H9 (cell line): Measurements from ENCODE around the gene AHNAK. TPM values are rescaled to one million over a fixed set of nuclear protein-coding genes. Genes with fewer than 3 reads are reported as not detected.

Source experiments
- DNase-seq: peaks from one replicate; pipeline ENCODE4 v3.0.0-alpha.2; 2017
- H2AFZ ChIP-seq: one replicate; pipeline ENCODE4 v1.6.1; 2013; ENCODE audit warnings: mild to moderate bottlenecking, low read length, control low read depth, moderate library complexity
- H2AK5ac ChIP-seq: 2 replicates; pipeline ENCODE4 v1.6.1; 2013; ENCODE audit warnings: low read length, control low read depth, mixed read lengths; ENCODE audit not compliant: insufficient read length
- H2BK120ac ChIP-seq: one replicate; pipeline ENCODE4 v1.6.1; 2013; ENCODE audit warnings: low read depth, mild to moderate bottlenecking, low read length, control low read depth, inconsistent platforms; ENCODE audit not compliant: poor library complexity, severe bottlenecking
- H2BK12ac ChIP-seq: 2 replicates; pipeline ENCODE4 v1.6.1; 2013; ENCODE audit warnings: low read length, control low read depth, mixed read lengths, low read depth; ENCODE audit not compliant: insufficient read length
- H2BK15ac ChIP-seq: 2 replicates; pipeline ENCODE4 v1.6.1; 2013; ENCODE audit warnings: low read depth, low read length, control low read depth
- H2BK20ac ChIP-seq: one replicate; pipeline ENCODE4 v1.6.1; 2013; ENCODE audit warnings: low read depth, mild to moderate bottlenecking, low read length, control low read depth, inconsistent platforms; ENCODE audit not compliant: poor library complexity, severe bottlenecking
- H2BK5ac ChIP-seq: 2 replicates; pipeline ENCODE4 v1.6.1; 2013; ENCODE audit warnings: low read length, control low read depth, mixed read lengths; ENCODE audit not compliant: insufficient read length
- H3K14ac ChIP-seq: 2 replicates; pipeline ENCODE4 v1.6.1; 2013; ENCODE audit warnings: low read length, control low read depth; ENCODE audit not compliant: insufficient read depth
- H3K18ac ChIP-seq: 2 replicates; pipeline ENCODE4 v1.6.1; 2013; ENCODE audit warnings: low read depth, mild to moderate bottlenecking, mixed read lengths, low read length, control low read depth; ENCODE audit not compliant: insufficient read length
- H3K23ac ChIP-seq: 2 replicates; pipeline ENCODE4 v1.6.1; 2013; ENCODE audit warnings: low read length, control low read depth, mixed read lengths, low read depth; ENCODE audit not compliant: insufficient read length
- H3K23me2 ChIP-seq: 2 replicates; pipeline ENCODE4 v1.6.1; 2013; ENCODE audit warnings: low read depth, mild to moderate bottlenecking, mixed read lengths, low read length, control low read depth; ENCODE audit not compliant: insufficient read length, poor library complexity, severe bottlenecking
- H3K27ac ChIP-seq: 2 replicates; pipeline ENCODE4 v1.5.1; 2013; ENCODE audit warnings: low read length, control low read depth, mixed read lengths, low read depth; ENCODE audit not compliant: insufficient read length
- H3K27me3 ChIP-seq: 2 replicates; pipeline ENCODE4 v1.6.1; 2013; ENCODE audit warnings: low read length, control low read depth, inconsistent platforms; ENCODE audit not compliant: insufficient read depth
- H3K4ac ChIP-seq: 2 replicates; pipeline ENCODE4 v1.6.1; 2013; ENCODE audit warnings: low read depth, mild to moderate bottlenecking, control low read depth, inconsistent platforms, low read length, moderate library complexity
- H3K4me1 ChIP-seq: 2 replicates; pipeline ENCODE4 v1.6.1; 2013; ENCODE audit warnings: low read length, control low read depth, inconsistent platforms; ENCODE audit not compliant: insufficient read depth
- H3K4me2 ChIP-seq: 2 replicates; pipeline ENCODE4 v1.6.1; 2013; ENCODE audit warnings: low read length, control low read depth, mixed read lengths; ENCODE audit not compliant: insufficient read length, insufficient read depth
- H3K56ac ChIP-seq: 2 replicates; pipeline ENCODE4 v1.6.1; 2013; ENCODE audit warnings: low read depth, mild to moderate bottlenecking, mixed read lengths, low read length, control low read depth; ENCODE audit not compliant: insufficient read length
- H3K79me1 ChIP-seq: 2 replicates; pipeline ENCODE4 v1.6.1; 2013; ENCODE audit warnings: low read depth, mild to moderate bottlenecking, moderate library complexity, low read length, control low read depth, inconsistent platforms; ENCODE audit not compliant: insufficient read depth, poor library complexity, severe bottlenecking
- H3K79me2 ChIP-seq: 2 replicates; pipeline ENCODE4 v1.6.1; 2013; ENCODE audit warnings: low read length, control low read depth, inconsistent platforms; ENCODE audit not compliant: insufficient read depth
- H3K9ac ChIP-seq: 2 replicates; pipeline ENCODE4 v1.6.1; 2013; ENCODE audit warnings: low read length, control low read depth, mixed read lengths; ENCODE audit not compliant: insufficient read length; ENCODE audit errors: extremely low read depth
- H3K9me3 ChIP-seq: one replicate; pipeline ENCODE4 v1.6.1; 2013; ENCODE audit warnings: low read depth, low read length, inconsistent platforms; ENCODE audit not compliant: control insufficient read depth
- H3T11ph ChIP-seq: one replicate; pipeline ENCODE4 v1.6.1; 2013; ENCODE audit warnings: mild to moderate bottlenecking, low read length, control low read depth, inconsistent platforms
- H4K20me1 ChIP-seq: one replicate; pipeline ENCODE4 v1.6.1; 2013; ENCODE audit not compliant: control insufficient read depth, insufficient read length, insufficient read depth
- H4K5ac ChIP-seq: 2 replicates; pipeline ENCODE4 v1.6.1; 2013; ENCODE audit warnings: low read depth, mild to moderate bottlenecking, mixed read lengths, low read length, control low read depth; ENCODE audit not compliant: insufficient read length
- H4K8ac ChIP-seq: replicated peaks from 2 replicates; pipeline ENCODE4 v1.6.1; 2013; ENCODE audit warnings: low read length, control low read depth, mixed read lengths, low read depth; ENCODE audit not compliant: insufficient read length
- H4K91ac ChIP-seq: 2 replicates; pipeline ENCODE4 v1.6.1; 2013; ENCODE audit warnings: low read depth, mild to moderate bottlenecking, moderate library complexity, mixed read lengths, low read length, control low read depth; ENCODE audit not compliant: insufficient read length
- H3K27ac Mint-ChIP-seq, 3 experiments: 2 replicates in 2 of 3; 3 replicates in 1 of 3; pipeline ENCODE4 v1.8.0; 2020 to 2021; ENCODE audit warnings: mixed read lengths in 3 of 3, mild to moderate bottlenecking in 1 of 3, moderate library complexity in 1 of 3
- H3K27me3 Mint-ChIP-seq: 2 replicates; pipeline ENCODE4 v1.8.0; 2021; ENCODE audit warnings: low read depth, mild to moderate bottlenecking, moderate library complexity, mixed read lengths
- H3K36me3 Mint-ChIP-seq, 3 experiments: 2 replicates in 2 of 3; 3 replicates in 1 of 3; pipeline ENCODE4 v1.8.0; 2020 to 2021; ENCODE audit warnings: low read depth in 3 of 3, mixed read lengths in 3 of 3; ENCODE audit not compliant: insufficient read depth in 1 of 3
- H3K4me1 Mint-ChIP-seq, 2 experiments: 2 replicates each; pipeline ENCODE4 v1.8.0; 2020; ENCODE audit warnings: mixed read lengths in 2 of 2
- H3K4me3 Mint-ChIP-seq, 2 experiments: 2 replicates in 1 of 2; 3 replicates in 1 of 2; pipeline ENCODE4 v1.8.0; 2020 to 2021; ENCODE audit warnings: mild to moderate bottlenecking in 2 of 2, mixed read lengths in 2 of 2, moderate library complexity in 1 of 2
- H3K9me3 Mint-ChIP-seq, 2 experiments: 2 replicates in 1 of 2; 3 replicates in 1 of 2; pipeline ENCODE4 v1.8.0; 2020; ENCODE audit warnings: mild to moderate bottlenecking in 2 of 2, mixed read lengths in 2 of 2, moderate library complexity in 1 of 2
- WGBS: extraction: QIAGEN DNeasy Blood & Tissue Kit; methylation state at CpG from one replicate; pipeline ENCODE4 v1.1.7; 2013; ENCODE audit warnings: missing lambda C conversion rate, low lambda C conversion rate, mixed read lengths; ENCODE audit not compliant: insufficient read length; ENCODE audit errors: extremely low coverage; 5-methylcytosine and 5-hydroxymethylcytosine counted together
- total RNA-seq: library from RNA; stranded (reverse); gene quantifications from 2 replicates; pipeline ENCODE4 v1.2.1, GENCODE V29; 2021
- TF ChIP-seq, protein P1 (sequence below): fragments of 200-600 bp; sonication (generic); conservative IDR thresholded peaks from 3 replicates; pipeline ENCODE4 v1.8.0; 2021; ENCODE audit warnings: antibody characterized with exemption, mild to moderate bottlenecking

AHNAK gene
- total RNA-seq, 1 experiment from 2014 or later: 15.2 TPM

DNA sequence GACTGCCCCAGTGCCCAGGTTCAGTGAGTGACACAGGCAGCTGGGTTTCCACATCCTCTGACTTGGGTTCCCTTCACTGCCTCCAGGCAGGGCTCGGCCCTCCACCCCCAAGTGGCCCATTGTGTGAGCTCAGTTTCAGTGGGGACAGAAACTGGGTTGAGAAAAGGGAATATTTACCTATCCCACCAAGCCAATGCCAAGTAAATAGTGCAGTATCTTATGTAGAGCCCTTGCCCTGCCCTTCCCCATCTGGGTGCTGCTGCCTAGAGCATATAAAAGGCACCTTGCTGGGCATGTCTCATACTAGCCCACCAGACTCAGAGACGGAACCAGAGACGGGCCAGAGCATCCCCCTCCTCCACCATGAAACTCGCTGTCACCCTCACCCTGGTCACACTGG, 127.9 kb downstream of the AHNAK start, which contains the start of gene SCGB1A1:
SCGB1A1 (plus strand) TSS at position 301 of the 400 bp plus-strand sequence; CDS start at position 364, 63 bp downstream.
- H3K27me3 ChIP-seq: peaks cover 2% of the 10 kb centered on the region; the same call in 1 of the 2 replicates
- no peak within 1 kb of the TSS for H3K27ac ChIP-seq
- no peak within 1 kb of the TSS for H2BK5ac ChIP-seq
- no peak within 1 kb of the TSS for H2BK12ac ChIP-seq
- TF ChIP-seq, protein P1, sequence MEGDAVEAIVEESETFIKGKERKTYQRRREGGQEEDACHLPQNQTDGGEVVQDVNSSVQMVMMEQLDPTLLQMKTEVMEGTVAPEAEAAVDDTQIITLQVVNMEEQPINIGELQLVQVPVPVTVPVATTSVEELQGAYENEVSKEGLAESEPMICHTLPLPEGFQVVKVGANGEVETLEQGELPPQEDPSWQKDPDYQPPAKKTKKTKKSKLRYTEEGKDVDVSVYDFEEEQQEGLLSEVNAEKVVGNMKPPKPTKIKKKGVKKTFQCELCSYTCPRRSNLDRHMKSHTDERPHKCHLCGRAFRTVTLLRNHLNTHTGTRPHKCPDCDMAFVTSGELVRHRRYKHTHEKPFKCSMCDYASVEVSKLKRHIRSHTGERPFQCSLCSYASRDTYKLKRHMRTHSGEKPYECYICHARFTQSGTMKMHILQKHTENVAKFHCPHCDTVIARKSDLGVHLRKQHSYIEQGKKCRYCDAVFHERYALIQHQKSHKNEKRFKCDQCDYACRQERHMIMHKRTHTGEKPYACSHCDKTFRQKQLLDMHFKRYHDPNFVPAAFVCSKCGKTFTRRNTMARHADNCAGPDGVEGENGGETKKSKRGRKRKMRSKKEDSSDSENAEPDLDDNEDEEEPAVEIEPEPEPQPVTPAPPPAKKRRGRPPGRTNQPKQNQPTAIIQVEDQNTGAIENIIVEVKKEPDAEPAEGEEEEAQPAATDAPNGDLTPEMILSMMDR: no peak
- no peak within 1 kb of the TSS for H2BK15ac ChIP-seq
- H2BK120ac ChIP-seq: no peak within 1 kb of the TSS
- no peaks in the 10 kb centered on the region for H3K79me1 ChIP-seq
- no peak for DNase-seq
- no peaks in the 10 kb centered on the region for H3K23me2 ChIP-seq
- no peak within 1 kb of the TSS for H4K91ac ChIP-seq
- Mint-ChIP-seq H3K27ac (peak within 1 kb of the TSS in 1 of 3 experiments; percentile 49; a peak in 2 of 7 replicates), H3K27me3 (peaks cover 48% of the 10 kb centered on the region), H3K9me3 (no peaks in the 10 kb centered on the region), H3K4me1 (peaks cover 9 to 15% of the 10 kb centered on the region in 2 experiments), H3K4me3 (no peak within 1 kb of the TSS), H3K36me3 (no peaks in the 10 kb centered on the region)
- H4K8ac ChIP-seq: no peak within 1 kb of the TSS
- H3K79me2 ChIP-seq: no peaks in the 10 kb centered on the region
- H3K4me2 ChIP-seq: no peak within 1 kb of the TSS
- H3K4ac ChIP-seq: no peak within 1 kb of the TSS
- no peak within 1 kb of the TSS for H4K5ac ChIP-seq
- H4K20me1 ChIP-seq: no peaks in the 10 kb centered on the region
- no peak within 1 kb of the TSS for H3K56ac ChIP-seq
- H2AFZ ChIP-seq: no peak within 1 kb of the TSS
- H3T11ph ChIP-seq: no peak within 1 kb of the TSS
- H3K4me1 ChIP-seq: no peaks in the 10 kb centered on the region
- no peak within 1 kb of the TSS for H3K18ac ChIP-seq
- WGBS: no CpG with 5 or more reads among the region's 4 CpGs
- no peak within 1 kb of the TSS for H3K9ac ChIP-seq
- H3K14ac ChIP-seq: no peak within 1 kb of the TSS; the same call in 1 of the 2 replicates
- no peaks in the 10 kb centered on the region for H3K9me3 ChIP-seq
- H2AK5ac ChIP-seq: no peak within 1 kb of the TSS
- no peak within 1 kb of the TSS for H2BK20ac ChIP-seq
- no peak within 1 kb of the TSS for H3K23ac ChIP-seq
